Pancreas (tissue), 10 donors: Measurements from ENCODE around the gene CASTOR2. TPM values are rescaled to one million over a fixed set of nuclear protein-coding genes. Genes with fewer than 3 reads are reported as not detected.

ENCODE experiments used
- ATAC-seq, 4 donors: fragments of 200-7000 bp; cut with Tn5 transposase; one replicate each; pipeline versions ENCODE4 v1.8.0 to v1.9.1; 2020; ENCODE audit warnings: mild to moderate bottlenecking in 4 of 4, moderate library complexity in 4 of 4
- DNase-seq, 6 donors: peaks; one replicate each; pipeline ENCODE4 v3.0.0-alpha.2; 2020
- FAIRE-seq: peaks from 2 replicates; lab custom pipeline; 2012; peaks lifted over from hg19 to GRCh38; lab: Jason Lieb, UNC
- H3K27ac ChIP-seq, 4 donors: fragments of 200-600 bp; sonication (generic); 1 replicate in 3 of 4; 2 replicates in 1 of 4; pipeline versions ENCODE4 v1.5.0 to v1.8.0; 2020
- H3K27me3 ChIP-seq, 4 donors: fragments of 200-600 bp; one replicate each; pipeline ENCODE4 v1.8.0; 2021
- H3K36me3 ChIP-seq, 3 donors: fragments of 200-600 bp; sonication (generic) in 1 of 3; one replicate each; pipeline versions ENCODE4 v1.5.0 to v1.8.0; 2020 to 2021
- H3K4me1 ChIP-seq, 3 donors: fragments of 200-600 bp; one replicate each; pipeline ENCODE4 v1.8.0; 2021
- H3K4me3 ChIP-seq, 4 donors: fragments of 200-600 bp; sonication (generic) in 2 of 4; one replicate each; pipeline versions ENCODE4 v1.5.0 to v1.8.0; 2020 to 2021
- H3K9me3 ChIP-seq, 4 donors: fragments of 200-600 bp; one replicate each; pipeline ENCODE4 v1.8.0; 2021
- WGBS, 2 donors: extraction: QIAGEN DNeasy Blood & Tissue Kit; methylation state at CpG; one replicate each; pipeline ENCODE4 v1.1.7; 2013; 5-methylcytosine and 5-hydroxymethylcytosine counted together
- intact Hi-C, 3 donors: fragments of 100-400 bp; cut with DNase I; formaldehyde crosslinking; loops; one replicate each; pipeline versions ENCODE4 v1.11.1 to v1.14.2; 2022
- polyA plus RNA-seq, 2 donors: library from polyadenylated mRNA; stranded (reverse); fragments of 200-250 nt; gene quantifications; one replicate each; pipeline ENCODE4 v1.2.3, GENCODE V29; 2013
- total RNA-seq, 6 donors: library from RNA; stranded (reverse); fragmentation: NEBNext Ultra II Directional in 4 of 6; extraction: Animal tissue kit (Norgen Biotek cat#: 25700) in 4 of 6; gene quantifications; one replicate each; pipeline versions ENCODE4 v1.2.1 to v1.2.4, GENCODE V29; 2021 to 2023
- TF ChIP-seq, protein P1 (sequence below), 4 donors: fragments of 200-600 bp; sonication (generic) in 3 of 4; IDR thresholded peaks; one replicate each; pipeline versions ENCODE4 v1.5.0 to v1.8.0; 2021; ENCODE audit warnings: antibody characterized with exemption in 4 of 4
- donor health status: healthy with polysubstance abuse.
- donor health status: DM: no; HTN: no; CAD: no; lungs with moderate emphysema.
- donor health status: DM: no; HTN: no; CAD: no.
- donor health status: control.
- donor health status: control.
- donor health status: Bipolar disorder and iron deficiency.
- donor health status: DM: yes; HTN: yes; CAD: no.
- donor health status: DM: no; HTN: no; CAD: no.
- donor health status: DM: no; HTN: no; CAD: no.
- donor health status: DM: yes; HTN: yes; CAD: no.

The CASTOR2 gene
- total and polyA plus RNA-seq, 8 donors: 3.5 to 23.9 (median 12.5) TPM

DNA sequence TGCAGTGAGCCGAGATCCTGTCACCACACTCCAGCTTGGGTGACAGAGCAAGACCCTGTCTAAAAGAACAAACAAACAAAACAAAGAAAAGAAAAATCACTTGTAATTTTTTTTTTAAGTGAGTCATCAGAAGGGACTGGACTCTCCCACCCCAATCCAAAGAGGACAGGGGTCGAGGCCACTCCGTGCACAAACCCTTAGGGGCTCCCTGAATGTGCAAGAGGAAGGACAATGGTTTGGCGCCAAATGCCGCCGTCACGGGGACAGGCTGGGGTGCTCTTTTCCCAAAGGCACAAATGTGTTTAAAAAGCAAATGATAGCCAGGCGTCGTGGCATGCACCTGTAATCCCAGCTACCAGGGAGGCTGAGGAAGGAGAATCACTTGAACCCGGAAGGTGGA lies 85.3 kb downstream of the CASTOR2 start:
- no peaks in the 10 kb centered on the region for H3K27me3 ChIP-seq
- TF ChIP-seq, protein P1, sequence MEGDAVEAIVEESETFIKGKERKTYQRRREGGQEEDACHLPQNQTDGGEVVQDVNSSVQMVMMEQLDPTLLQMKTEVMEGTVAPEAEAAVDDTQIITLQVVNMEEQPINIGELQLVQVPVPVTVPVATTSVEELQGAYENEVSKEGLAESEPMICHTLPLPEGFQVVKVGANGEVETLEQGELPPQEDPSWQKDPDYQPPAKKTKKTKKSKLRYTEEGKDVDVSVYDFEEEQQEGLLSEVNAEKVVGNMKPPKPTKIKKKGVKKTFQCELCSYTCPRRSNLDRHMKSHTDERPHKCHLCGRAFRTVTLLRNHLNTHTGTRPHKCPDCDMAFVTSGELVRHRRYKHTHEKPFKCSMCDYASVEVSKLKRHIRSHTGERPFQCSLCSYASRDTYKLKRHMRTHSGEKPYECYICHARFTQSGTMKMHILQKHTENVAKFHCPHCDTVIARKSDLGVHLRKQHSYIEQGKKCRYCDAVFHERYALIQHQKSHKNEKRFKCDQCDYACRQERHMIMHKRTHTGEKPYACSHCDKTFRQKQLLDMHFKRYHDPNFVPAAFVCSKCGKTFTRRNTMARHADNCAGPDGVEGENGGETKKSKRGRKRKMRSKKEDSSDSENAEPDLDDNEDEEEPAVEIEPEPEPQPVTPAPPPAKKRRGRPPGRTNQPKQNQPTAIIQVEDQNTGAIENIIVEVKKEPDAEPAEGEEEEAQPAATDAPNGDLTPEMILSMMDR (IDR thresholded peaks at IDR 0.05): no peak
- intact Hi-C loops: no loop called here
- H3K4me1 ChIP-seq: no peaks in the 10 kb centered on the region
- 86 to 93% methylated on average over 10 of the region's 10 CpGs for WGBS, 2 donors
- H3K9me3 ChIP-seq: no peaks in the 10 kb centered on the region
- ATAC-seq: no peak
- FAIRE-seq: no peak
- DNase-seq: no peak
- peaks cover 0 to 37% (median 8%) of the 10 kb centered on the region in 3 donors for H3K36me3 ChIP-seq
- H3K4me3 ChIP-seq: no peak overlapping the region
- H3K27ac ChIP-seq: no peak overlapping the region

DNA sequence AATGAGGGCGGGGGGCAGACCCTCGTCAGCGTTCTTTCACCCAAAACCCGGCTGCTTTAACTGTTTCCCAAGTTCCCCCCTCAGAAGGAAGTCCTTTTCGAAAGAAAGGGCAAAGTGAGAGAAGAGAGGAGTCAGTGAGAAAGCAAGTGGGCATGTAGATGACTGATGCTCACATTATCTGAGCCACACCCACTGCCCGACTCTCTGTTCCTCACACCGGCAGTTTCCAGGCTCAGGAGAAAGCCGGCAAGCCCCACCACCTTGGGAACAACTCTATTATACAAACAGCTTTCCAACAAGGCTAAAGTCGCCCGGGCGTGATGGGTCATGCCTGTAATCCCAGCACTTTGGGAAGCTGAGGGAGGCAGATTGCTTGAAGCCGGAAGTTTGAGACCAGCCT lies 86.0 kb downstream of the CASTOR2 start:
- ATAC-seq (no peak), FAIRE-seq (no peak), DNase-seq (no peak)
- TF ChIP-seq, protein P1 (IDR thresholded peaks at IDR 0.05): no peak
- Histone ChIP-seq H3K27ac (no peak overlapping the region), H3K27me3 (no peaks in the 10 kb centered on the region), H3K4me1 (no peaks in the 10 kb centered on the region), H3K4me3 (no peak overlapping the region), H3K9me3 (no peaks in the 10 kb centered on the region), H3K36me3 (peaks cover 0 to 43% (median 8%) of the 10 kb centered on the region in 3 donors)
- intact Hi-C loops: no loop called here
- WGBS, 2 donors: 93 to 94% methylated on average over 12 of the region's 12 CpGs

DNA sequence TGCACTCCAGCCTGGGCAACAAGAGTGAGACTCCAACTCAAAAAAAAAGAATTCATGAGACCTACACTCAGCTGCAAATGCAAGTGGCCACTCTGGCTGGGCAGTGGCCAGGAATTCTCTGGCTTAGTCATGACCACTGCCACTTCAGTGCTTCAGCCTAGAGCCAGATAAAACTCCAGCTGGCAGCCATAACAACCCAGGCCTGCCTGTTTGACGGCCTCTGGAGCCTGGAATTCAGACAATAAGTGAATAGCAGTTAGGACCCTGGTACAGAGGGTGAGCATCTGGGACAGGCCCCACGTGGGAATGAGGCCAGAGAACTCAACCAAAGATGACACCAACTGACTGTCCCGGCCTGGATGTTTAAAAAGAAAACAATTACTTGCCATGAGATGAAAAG lies 90.2 kb downstream of the CASTOR2 start:
- no peak for FAIRE-seq
- ATAC-seq: peak in 2 of 4 donors; percentile 26 to 28
- DNase-seq: no peak
- WGBS, 2 donors: 71 to 78% methylated on average over 3 of the region's 3 CpGs
- Histone ChIP-seq H3K27ac (no peak overlapping the region), H3K4me1 (no peaks in the 10 kb centered on the region), H3K27me3 (no peaks in the 10 kb centered on the region), H3K36me3 (peaks cover 0 to 55% (median 19%) of the 10 kb centered on the region in 3 donors), H3K4me3 (no peak overlapping the region), H3K9me3 (no peaks in the 10 kb centered on the region)
- TF ChIP-seq, protein P1 (IDR thresholded peaks at IDR 0.05): no peak
- intact Hi-C loops: no loop called here

DNA sequence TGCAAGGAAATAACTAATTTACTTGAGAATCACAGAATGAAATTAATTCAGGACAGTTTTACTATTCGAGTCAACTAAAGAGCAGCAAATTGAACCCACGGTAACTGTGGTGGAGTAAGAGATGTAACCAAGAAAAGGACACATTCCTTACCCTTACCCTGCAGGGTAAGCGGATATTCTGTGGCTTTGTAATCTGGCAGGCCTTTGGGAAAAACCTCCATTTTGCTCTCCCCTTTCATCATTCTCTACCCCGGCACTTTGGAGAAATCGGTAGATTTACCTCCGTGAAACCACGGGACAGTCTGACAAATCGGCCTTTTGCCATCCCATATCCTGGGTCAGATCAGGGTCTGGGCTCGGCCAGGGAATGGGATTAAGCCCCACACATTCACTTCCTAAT lies 90.7 kb downstream of the CASTOR2 start:
- WGBS, 2 donors: 90 to 95% methylated on average over 9 of the region's 9 CpGs
- Histone ChIP-seq H3K27me3 (no peaks in the 10 kb centered on the region), H3K4me1 (no peaks in the 10 kb centered on the region), H3K27ac (no peak overlapping the region), H3K4me3 (no peak overlapping the region), H3K9me3 (no peaks in the 10 kb centered on the region), H3K36me3 (peaks cover 0 to 59% (median 23%) of the 10 kb centered on the region in 3 donors)
- DNase-seq (no peak), ATAC-seq (no peak), FAIRE-seq (no peak)
- TF ChIP-seq, protein P1 (IDR thresholded peaks at IDR 0.05): no peak
- intact Hi-C loops: no loop called here

DNA sequence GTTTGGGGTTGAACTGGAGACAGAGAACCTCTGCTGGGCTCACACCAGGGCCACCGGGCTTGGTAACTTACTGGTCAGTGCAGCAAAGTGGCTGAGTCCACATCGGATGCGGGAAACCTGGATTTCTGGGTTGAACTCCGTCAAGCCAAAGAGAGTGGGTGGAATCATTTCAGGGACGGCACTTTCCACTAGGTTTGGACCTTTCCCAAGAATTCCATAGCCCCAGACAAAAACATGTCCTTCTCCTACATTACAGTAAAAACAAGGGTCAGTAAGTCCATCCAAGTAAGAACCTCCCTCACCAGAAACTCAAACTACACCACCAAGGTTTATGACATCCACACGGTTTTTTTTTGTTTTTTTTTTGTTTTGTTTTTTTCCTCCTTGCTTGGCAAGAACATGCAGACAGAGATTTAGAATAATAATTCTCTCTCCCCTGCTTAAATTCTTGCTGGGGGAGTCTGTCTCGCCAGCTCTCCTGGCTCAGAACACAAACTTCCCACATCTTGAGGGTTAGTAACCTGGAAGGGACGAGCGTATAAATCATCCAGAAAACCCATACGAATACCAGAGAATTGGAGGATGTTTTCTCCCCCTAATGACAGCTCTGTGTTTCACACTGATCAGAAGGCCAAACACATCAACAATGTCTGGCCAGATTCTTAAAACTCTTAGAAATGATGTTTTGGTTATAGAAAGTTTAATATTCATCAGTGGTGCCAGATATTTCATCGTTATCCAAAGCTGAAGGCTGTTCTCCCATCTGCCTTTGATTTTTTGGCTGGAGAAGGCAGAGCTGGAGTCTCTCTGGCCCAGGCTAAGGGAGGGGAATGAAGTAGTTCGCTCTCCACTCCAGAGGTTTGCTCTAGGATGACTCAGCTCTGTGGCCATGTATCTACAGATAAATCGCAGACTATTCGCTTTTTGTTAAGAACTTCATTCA lies 91.6 kb downstream of the CASTOR2 start:
- peak in 3 of 4 donors; percentile 58 to 70 (median 67) for ATAC-seq
- 86 to 88% methylated on average over 14 of the region's 14 CpGs for WGBS, 2 donors
- no peak overlapping the region for H3K27ac ChIP-seq

More for the DNA sequence above, 91.6 kb downstream of the CASTOR2 start:
- intact Hi-C loops: no loop called here
- Histone ChIP-seq H3K36me3 (peaks cover 0 to 69% (median 31%) of the 10 kb centered on the region in 3 donors), H3K4me1 (no peaks in the 10 kb centered on the region), H3K9me3 (no peaks in the 10 kb centered on the region), H3K27me3 (no peaks in the 10 kb centered on the region), H3K4me3 (no peak overlapping the region)
- no peak for FAIRE-seq
- TF ChIP-seq, protein P1 (IDR thresholded peaks at IDR 0.05): no peak
- no peak for DNase-seq
